WTC11 (cell line): ENCODE data around the gene IER2. TPM values are rescaled to one million over a fixed set of nuclear protein-coding genes. Genes with fewer than 3 reads are reported as not detected.

ENCODE experiments used
- ATAC-seq: fragments of 200-7000 bp; cut with Tn5 transposase; 2 replicates; pipeline ENCODE4 v1.10.0; 2021; ENCODE audit warnings: mild to moderate bottlenecking, moderate library complexity
- CTCF ChIA-PET: fragments of 300-600 bp; sonication (Branson Sonifier 250); formaldehyde crosslinking; loops from one replicate; lab custom pipeline; 2021; ENCODE audit warnings: antibody characterized with exemption; lab: Charles Lee
- POLR2A ChIA-PET: fragments of 350-600 bp; sonication (Branson Sonifier 250); formaldehyde crosslinking; loops from one replicate; lab custom pipeline; 2021; ENCODE audit warnings: antibody characterized with exemption; lab: Charles Lee
- DNase-seq: peaks from one replicate; pipeline ENCODE4 v3.0.0; 2021; ENCODE audit warnings: low spot score
- H3K27ac Mint-ChIP-seq: 2 replicates; pipeline ENCODE4 v1.8.0; 2021; ENCODE audit warnings: mixed read lengths
- H3K27me3 Mint-ChIP-seq: 2 replicates; pipeline ENCODE4 v1.8.0; 2021; ENCODE audit warnings: low read depth, mild to moderate bottlenecking, moderate library complexity, mixed read lengths
- H3K36me3 Mint-ChIP-seq: 2 replicates; pipeline ENCODE4 v1.8.0; 2021; ENCODE audit warnings: mixed read lengths
- H3K4me1 Mint-ChIP-seq: 2 replicates; pipeline ENCODE4 v1.8.0; 2022; ENCODE audit warnings: mixed read lengths
- H3K4me3 Mint-ChIP-seq: 2 replicates; pipeline ENCODE4 v1.8.0; 2021; ENCODE audit warnings: mild to moderate bottlenecking, moderate library complexity, mixed read lengths
- H3K9me3 Mint-ChIP-seq: 2 replicates; pipeline ENCODE4 v1.8.0; 2021; ENCODE audit warnings: mixed read lengths
- ATF1 ChIP-seq: sonication (generic); formaldehyde crosslinking; IDR thresholded peaks from 2 replicates; pipeline ENCODE4 v1.8.1; 2023; ENCODE audit warnings: mild to moderate bottlenecking, moderate library complexity, missing genetic modification reagents
- ESRRA ChIP-seq: sonication (generic); formaldehyde crosslinking; IDR thresholded peaks from 2 replicates; pipeline ENCODE4 v1.8.1; 2022; ENCODE audit warnings: mild to moderate bottlenecking, missing genetic modification reagents, borderline replicate concordance
- FOXP1 ChIP-seq: sonication (generic); formaldehyde crosslinking; IDR thresholded peaks from 2 replicates; pipeline ENCODE4 v1.8.0; 2022; ENCODE audit warnings: missing genetic modification reagents, mild to moderate bottlenecking, moderate library complexity, borderline replicate concordance
- GABPB1 ChIP-seq: sonication (generic); formaldehyde crosslinking; IDR thresholded peaks from 2 replicates; pipeline ENCODE4 v1.8.1; 2023; ENCODE audit warnings: mild to moderate bottlenecking, missing genetic modification reagents
- HMGA2 ChIP-seq: fragments of 250-450 bp; sonication (Bioruptor Pico); IDR thresholded peaks from 2 replicates; pipeline ENCODE4 v1.4.0; 2021; ENCODE audit warnings: mild to moderate bottlenecking, moderate library complexity
- NR3C1 ChIP-seq: sonication (generic); formaldehyde crosslinking; conservative IDR thresholded peaks from 2 replicates; pipeline ENCODE4 v1.8.1; 2023; ENCODE audit warnings: low read depth, mild to moderate bottlenecking, missing genetic modification reagents
- SMAD3 ChIP-seq: sonication (generic); formaldehyde crosslinking; IDR thresholded peaks from 2 replicates; pipeline ENCODE4 v1.8.0; 2022; ENCODE audit warnings: missing genetic modification reagents, mild to moderate bottlenecking, borderline replicate concordance
- TEAD1 ChIP-seq: sonication (generic); formaldehyde crosslinking; IDR thresholded peaks from 2 replicates; pipeline ENCODE4 v1.8.0; 2022; ENCODE audit warnings: mild to moderate bottlenecking, missing genetic modification reagents
- ZNF281 ChIP-seq: sonication (generic); formaldehyde crosslinking; IDR thresholded peaks from 2 replicates; pipeline ENCODE4 v1.8.0; 2023; ENCODE audit warnings: mild to moderate bottlenecking, missing genetic modification reagents
- ZNF671 ChIP-seq: fragments of 250-450 bp; sonication (Bioruptor Pico); IDR thresholded peaks from 2 replicates; pipeline ENCODE4 v1.8.0; 2021; ENCODE audit warnings: mild to moderate bottlenecking
- total RNA-seq: library from RNA; stranded (reverse); gene quantifications from 3 replicates; pipeline ENCODE4 v1.2.3, GENCODE V29; 2021
- TF ChIP-seq, protein P1 (sequence below): sonication (generic); formaldehyde crosslinking; IDR thresholded peaks from 2 replicates; pipeline ENCODE4 v1.8.1; 2023; ENCODE audit warnings: mild to moderate bottlenecking, moderate library complexity, missing genetic modification reagents
- TF ChIP-seq, protein P2 (sequence below): sonication (generic); formaldehyde crosslinking; IDR thresholded peaks from 2 replicates; pipeline ENCODE4 v1.8.1; 2023; ENCODE audit warnings: mild to moderate bottlenecking, missing genetic modification reagents, borderline replicate concordance
- TF ChIP-seq, protein P3 (sequence below): sonication (generic); formaldehyde crosslinking; IDR thresholded peaks from 2 replicates; pipeline ENCODE4 v1.8.1; 2022; ENCODE audit warnings: missing genetic modification reagents, borderline replicate concordance
- TF ChIP-seq, protein P4 (sequence below): sonication (generic); formaldehyde crosslinking; IDR thresholded peaks from 2 replicates; pipeline ENCODE4 v1.8.0; 2022; ENCODE audit warnings: mild to moderate bottlenecking, missing genetic modification reagents

IER2 gene
- total RNA-seq, 1 experiment from 2014 or later: 138 TPM

DNA sequence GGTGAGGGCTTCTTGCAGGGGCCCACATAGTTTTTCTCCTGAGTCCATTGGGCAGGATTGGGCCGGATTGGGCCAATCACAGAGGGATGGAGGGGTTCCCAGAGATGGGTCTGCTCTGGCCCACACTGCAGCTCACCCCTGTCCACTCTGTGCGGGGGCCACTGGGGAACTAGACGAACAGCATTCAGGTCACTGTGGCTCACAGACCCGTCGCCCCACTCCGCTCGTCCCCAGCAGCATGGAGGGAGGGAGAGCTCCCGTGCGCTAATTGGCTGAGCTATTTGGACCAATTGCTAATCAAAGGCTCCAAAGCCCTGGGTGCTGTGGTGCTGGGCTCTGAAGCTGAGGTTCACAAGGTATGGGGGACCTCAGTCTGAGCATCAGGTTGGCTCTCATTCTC, 20.8 kb upstream of the IER2 start:
- TF ChIP-seq ZNF671 (CRISPR knock-in tag) (no peak), TEAD1 (CRISPR knock-in tag) (no peak), ZNF281 (CRISPR knock-in tag) (no peak), FOXP1 (CRISPR knock-in tag) (no peak), GABPB1 (CRISPR knock-in tag) (no peak), NR3C1 (CRISPR knock-in tag) (no peak), ATF1 (no peak), SMAD3 (CRISPR knock-in tag) (no peak), ESRRA (CRISPR knock-in tag) (no peak), HMGA2 (no peak)
- TF ChIP-seq, protein P1, sequence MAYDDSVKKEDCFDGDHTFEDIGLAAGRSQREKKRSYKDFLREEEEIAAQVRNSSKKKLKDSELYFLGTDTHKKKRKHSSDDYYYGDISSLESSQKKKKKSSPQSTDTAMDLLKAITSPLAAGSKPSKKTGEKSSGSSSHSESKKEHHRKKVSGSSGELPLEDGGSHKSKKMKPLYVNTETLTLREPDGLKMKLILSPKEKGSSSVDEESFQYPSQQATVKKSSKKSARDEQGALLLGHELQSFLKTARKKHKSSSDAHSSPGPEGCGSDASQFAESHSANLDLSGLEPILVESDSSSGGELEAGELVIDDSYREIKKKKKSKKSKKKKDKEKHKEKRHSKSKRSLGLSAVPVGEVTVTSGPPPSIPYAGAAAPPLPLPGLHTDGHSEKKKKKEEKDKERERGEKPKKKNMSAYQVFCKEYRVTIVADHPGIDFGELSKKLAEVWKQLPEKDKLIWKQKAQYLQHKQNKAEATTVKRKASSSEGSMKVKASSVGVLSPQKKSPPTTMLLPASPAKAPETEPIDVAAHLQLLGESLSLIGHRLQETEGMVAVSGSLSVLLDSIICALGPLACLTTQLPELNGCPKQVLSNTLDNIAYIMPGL (CRISPR knock-in tag): no peak
- TF ChIP-seq, protein P2, sequence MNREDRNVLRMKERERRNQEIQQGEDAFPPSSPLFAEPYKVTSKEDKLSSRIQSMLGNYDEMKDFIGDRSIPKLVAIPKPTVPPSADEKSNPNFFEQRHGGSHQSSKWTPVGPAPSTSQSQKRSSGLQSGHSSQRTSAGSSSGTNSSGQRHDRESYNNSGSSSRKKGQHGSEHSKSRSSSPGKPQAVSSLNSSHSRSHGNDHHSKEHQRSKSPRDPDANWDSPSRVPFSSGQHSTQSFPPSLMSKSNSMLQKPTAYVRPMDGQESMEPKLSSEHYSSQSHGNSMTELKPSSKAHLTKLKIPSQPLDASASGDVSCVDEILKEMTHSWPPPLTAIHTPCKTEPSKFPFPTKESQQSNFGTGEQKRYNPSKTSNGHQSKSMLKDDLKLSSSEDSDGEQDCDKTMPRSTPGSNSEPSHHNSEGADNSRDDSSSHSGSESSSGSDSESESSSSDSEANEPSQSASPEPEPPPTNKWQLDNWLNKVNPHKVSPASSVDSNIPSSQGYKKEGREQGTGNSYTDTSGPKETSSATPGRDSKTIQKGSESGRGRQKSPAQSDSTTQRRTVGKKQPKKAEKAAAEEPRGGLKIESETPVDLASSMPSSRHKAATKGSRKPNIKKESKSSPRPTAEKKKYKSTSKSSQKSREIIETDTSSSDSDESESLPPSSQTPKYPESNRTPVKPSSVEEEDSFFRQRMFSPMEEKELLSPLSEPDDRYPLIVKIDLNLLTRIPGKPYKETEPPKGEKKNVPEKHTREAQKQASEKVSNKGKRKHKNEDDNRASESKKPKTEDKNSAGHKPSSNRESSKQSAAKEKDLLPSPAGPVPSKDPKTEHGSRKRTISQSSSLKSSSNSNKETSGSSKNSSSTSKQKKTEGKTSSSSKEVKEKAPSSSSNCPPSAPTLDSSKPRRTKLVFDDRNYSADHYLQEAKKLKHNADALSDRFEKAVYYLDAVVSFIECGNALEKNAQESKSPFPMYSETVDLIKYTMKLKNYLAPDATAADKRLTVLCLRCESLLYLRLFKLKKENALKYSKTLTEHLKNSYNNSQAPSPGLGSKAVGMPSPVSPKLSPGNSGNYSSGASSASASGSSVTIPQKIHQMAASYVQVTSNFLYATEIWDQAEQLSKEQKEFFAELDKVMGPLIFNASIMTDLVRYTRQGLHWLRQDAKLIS (CRISPR knock-in tag): no peak
- TF ChIP-seq, protein P3, sequence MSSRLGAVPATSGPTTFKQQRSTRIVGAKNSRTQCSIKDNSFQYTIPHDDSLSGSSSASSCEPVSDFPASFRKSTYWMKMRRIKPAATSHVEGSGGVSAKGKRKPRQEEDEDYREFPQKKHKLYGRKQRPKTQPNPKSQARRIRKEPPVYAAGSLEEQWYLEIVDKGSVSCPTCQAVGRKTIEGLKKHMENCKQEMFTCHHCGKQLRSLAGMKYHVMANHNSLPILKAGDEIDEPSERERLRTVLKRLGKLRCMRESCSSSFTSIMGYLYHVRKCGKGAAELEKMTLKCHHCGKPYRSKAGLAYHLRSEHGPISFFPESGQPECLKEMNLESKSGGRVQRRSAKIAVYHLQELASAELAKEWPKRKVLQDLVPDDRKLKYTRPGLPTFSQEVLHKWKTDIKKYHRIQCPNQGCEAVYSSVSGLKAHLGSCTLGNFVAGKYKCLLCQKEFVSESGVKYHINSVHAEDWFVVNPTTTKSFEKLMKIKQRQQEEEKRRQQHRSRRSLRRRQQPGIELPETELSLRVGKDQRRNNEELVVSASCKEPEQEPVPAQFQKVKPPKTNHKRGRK (CRISPR knock-in tag): no peak
- TF ChIP-seq, protein P4, sequence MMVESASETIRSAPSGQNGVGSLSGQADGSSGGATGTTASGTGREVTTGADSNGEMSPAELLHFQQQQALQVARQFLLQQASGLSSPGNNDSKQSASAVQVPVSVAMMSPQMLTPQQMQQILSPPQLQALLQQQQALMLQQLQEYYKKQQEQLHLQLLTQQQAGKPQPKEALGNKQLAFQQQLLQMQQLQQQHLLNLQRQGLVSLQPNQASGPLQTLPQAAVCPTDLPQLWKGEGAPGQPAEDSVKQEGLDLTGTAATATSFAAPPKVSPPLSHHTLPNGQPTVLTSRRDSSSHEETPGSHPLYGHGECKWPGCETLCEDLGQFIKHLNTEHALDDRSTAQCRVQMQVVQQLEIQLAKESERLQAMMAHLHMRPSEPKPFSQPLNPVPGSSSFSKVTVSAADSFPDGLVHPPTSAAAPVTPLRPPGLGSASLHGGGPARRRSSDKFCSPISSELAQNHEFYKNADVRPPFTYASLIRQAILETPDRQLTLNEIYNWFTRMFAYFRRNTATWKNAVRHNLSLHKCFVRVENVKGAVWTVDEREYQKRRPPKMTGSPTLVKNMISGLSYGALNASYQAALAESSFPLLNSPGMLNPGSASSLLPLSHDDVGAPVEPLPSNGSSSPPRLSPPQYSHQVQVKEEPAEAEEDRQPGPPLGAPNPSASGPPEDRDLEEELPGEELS (CRISPR knock-in tag): no peak
- Mint-ChIP-seq H3K4me1 (no peaks in the 10 kb centered on the region), H3K36me3 (peaks cover 5% of the 10 kb centered on the region), H3K9me3 (no peaks in the 10 kb centered on the region), H3K4me3 (no peak overlapping the region), H3K27me3 (no peaks in the 10 kb centered on the region), H3K27ac (no peak overlapping the region)
- no peak for ATAC-seq
- DNase-seq: no peak
- ChIA-PET POLR2A (no interaction called here), CTCF (interaction anchor here (0.5 to 2.5 kb wide), 5 partner anchors 10 to 152 kb away, joined by 3 to 8 read pairs (median 3); no protein-coding TSS in a partner anchor)
